Measurements from ENCODE around the gene ARHGAP24. TPM values are rescaled to one million over a fixed set of nuclear protein-coding genes. Genes with fewer than 3 reads are reported as not detected.
"Not testable (repeated sequence)": the region's sequence is repeated elsewhere in the genome, so short reads cannot be mapped to it uniquely, and the experiment has no call there.

Gene ARHGAP24
- total RNA-seq, 4 donors from 2014 or later: 41.6 to 71.2 (median 62.0) TPM

GRCh38 chr4:85812776-85813175, 337.8 kb downstream of the ARHGAP24 start:
- peaks cover 0 to 9% (median under 1%) of the 10 kb centered on the region in 4 donors for H3K4me1 ChIP-seq
- no peaks in the 10 kb centered on the region for H3K27me3 ChIP-seq
- no peaks in the 10 kb centered on the region for H3K9me3 ChIP-seq
- H3K27ac ChIP-seq: no peak overlapping the region
- 81 to 90% methylated on average over 4 of the region's 4 CpGs for WGBS, 2 donors
- TF ChIP-seq CTCF (IDR thresholded peaks at IDR 0.05): no peak
- no peak for TF ChIP-seq EP300 (IDR thresholded peaks at IDR 0.05)
- H3K4me3 ChIP-seq: no peak overlapping the region
- DNase-seq (ENCODE audit: low spot score in 2 of 2): no peak
- H3K36me3 ChIP-seq: no peaks in the 10 kb centered on the region

GRCh38 chr4:85815796-85816459, 341.0 kb downstream of the ARHGAP24 start:
- no peak for DNase-seq (ENCODE audit: low spot score in 2 of 2)
- WGBS, 2 donors: 93 to 95% methylated on average over 7 of the region's 7 CpGs
- no peaks in the 10 kb centered on the region for H3K36me3 ChIP-seq
- TF ChIP-seq CTCF (IDR thresholded peaks at IDR 0.05): no peak
- TF ChIP-seq POLR2A (IDR thresholded peaks at IDR 0.05): no peak
- TF ChIP-seq EP300 (IDR thresholded peaks at IDR 0.05): no peak
- no peaks in the 10 kb centered on the region for H3K4me1 ChIP-seq
- no peak overlapping the region for H3K27ac ChIP-seq
- H3K27me3 ChIP-seq: no peaks in the 10 kb centered on the region
- H3K9me3 ChIP-seq: peaks cover 0 to 6% (median 0%) of the 10 kb centered on the region in 4 donors
- H3K4me3 ChIP-seq: no peak overlapping the region

GRCh38 chr4:85818700-85819099, 343.8 kb downstream of the ARHGAP24 start:
- Histone ChIP-seq H3K36me3 (no peaks in the 10 kb centered on the region), H3K27me3 (no peaks in the 10 kb centered on the region), H3K4me3 (no peak overlapping the region), H3K9me3 (peaks cover 0 to 6% (median 0%) of the 10 kb centered on the region in 4 donors), H3K4me1 (peaks cover 0 to 11% (median 0%) of the 10 kb centered on the region in 4 donors), H3K27ac (no peak overlapping the region)
- no peak for TF ChIP-seq EP300 (IDR thresholded peaks at IDR 0.05)
- no peak for TF ChIP-seq POLR2A (IDR thresholded peaks at IDR 0.05)
- no peak for TF ChIP-seq CTCF (IDR thresholded peaks at IDR 0.05)
- no peak for DNase-seq (ENCODE audit: low spot score in 2 of 2)
- 43 to 45% methylated on average over 3 of the region's 3 CpGs for WGBS, 2 donors

- DNase-seq (ENCODE audit: low spot score in 2 of 2): not testable (repeated sequence)
These were observed 345.2 kb downstream of the ARHGAP24 start for GRCh38 chr4:85820101-85820500.

GRCh38 chr4:85821688-85822455, 346.9 kb downstream of the ARHGAP24 start:
- no peak for DNase-seq (ENCODE audit: low spot score in 2 of 2)
- H3K9me3 ChIP-seq: peaks cover 0 to 6% (median 0%) of the 10 kb centered on the region in 4 donors
- H3K27ac ChIP-seq: no peak overlapping the region
- no peaks in the 10 kb centered on the region for H3K36me3 ChIP-seq
- 96% methylated on average over 2 of the region's 2 CpGs for WGBS, 2 donors
- no peak overlapping the region for H3K4me3 ChIP-seq
- no peak for TF ChIP-seq POLR2A (IDR thresholded peaks at IDR 0.05)
- no peak for TF ChIP-seq CTCF (IDR thresholded peaks at IDR 0.05)
- no peak for TF ChIP-seq EP300 (IDR thresholded peaks at IDR 0.05)
- H3K27me3 ChIP-seq: no peaks in the 10 kb centered on the region
- H3K4me1 ChIP-seq: peaks cover 0 to 43% (median 10%) of the 10 kb centered on the region in 4 donors

More at GRCh38 chr4:85820101-85820500, 345.2 kb downstream of the ARHGAP24 start:
- H3K9me3 ChIP-seq, H3K4me3 ChIP-seq, H3K36me3 ChIP-seq, H3K27ac ChIP-seq, H3K27me3 ChIP-seq: not testable (repeated sequence)
- peaks cover 0 to 25% (median 2%) of the 10 kb centered on the region in 4 donors for H3K4me1 ChIP-seq
